ENCODE measurements around the gene CACNA1E.

DNA sequence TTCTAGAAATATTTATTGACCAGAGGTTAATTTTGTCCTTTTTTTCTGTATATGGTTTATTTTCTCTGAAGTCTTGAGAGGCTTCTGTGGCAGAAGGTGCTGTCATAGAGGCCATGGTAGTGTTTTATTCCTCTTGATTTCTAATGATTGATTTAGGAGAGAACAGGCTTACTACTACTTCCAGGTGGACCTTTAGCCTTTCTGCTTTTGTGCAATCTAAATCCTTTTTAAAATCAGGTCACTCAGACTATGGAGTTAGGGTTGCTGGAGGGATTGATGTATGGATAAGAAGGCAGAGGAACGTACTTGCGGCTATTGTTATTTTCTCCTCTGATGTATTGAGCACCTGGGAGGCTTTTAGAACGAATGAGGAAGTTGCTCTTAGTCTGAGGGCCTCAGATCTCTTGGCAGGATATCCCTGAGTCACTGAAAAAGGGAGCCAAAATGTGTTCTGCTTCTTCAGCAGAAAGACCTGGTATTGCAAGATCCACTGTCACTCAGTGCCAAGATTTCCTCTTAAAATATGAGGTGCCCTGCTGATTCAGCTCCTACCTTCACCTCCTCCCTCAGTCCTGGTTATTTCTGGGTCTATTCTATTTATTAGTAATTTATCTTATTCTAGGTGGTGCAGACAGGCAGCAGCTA, 300.8 kb downstream of the CACNA1E start:
- TF ChIP-seq, protein P1, sequence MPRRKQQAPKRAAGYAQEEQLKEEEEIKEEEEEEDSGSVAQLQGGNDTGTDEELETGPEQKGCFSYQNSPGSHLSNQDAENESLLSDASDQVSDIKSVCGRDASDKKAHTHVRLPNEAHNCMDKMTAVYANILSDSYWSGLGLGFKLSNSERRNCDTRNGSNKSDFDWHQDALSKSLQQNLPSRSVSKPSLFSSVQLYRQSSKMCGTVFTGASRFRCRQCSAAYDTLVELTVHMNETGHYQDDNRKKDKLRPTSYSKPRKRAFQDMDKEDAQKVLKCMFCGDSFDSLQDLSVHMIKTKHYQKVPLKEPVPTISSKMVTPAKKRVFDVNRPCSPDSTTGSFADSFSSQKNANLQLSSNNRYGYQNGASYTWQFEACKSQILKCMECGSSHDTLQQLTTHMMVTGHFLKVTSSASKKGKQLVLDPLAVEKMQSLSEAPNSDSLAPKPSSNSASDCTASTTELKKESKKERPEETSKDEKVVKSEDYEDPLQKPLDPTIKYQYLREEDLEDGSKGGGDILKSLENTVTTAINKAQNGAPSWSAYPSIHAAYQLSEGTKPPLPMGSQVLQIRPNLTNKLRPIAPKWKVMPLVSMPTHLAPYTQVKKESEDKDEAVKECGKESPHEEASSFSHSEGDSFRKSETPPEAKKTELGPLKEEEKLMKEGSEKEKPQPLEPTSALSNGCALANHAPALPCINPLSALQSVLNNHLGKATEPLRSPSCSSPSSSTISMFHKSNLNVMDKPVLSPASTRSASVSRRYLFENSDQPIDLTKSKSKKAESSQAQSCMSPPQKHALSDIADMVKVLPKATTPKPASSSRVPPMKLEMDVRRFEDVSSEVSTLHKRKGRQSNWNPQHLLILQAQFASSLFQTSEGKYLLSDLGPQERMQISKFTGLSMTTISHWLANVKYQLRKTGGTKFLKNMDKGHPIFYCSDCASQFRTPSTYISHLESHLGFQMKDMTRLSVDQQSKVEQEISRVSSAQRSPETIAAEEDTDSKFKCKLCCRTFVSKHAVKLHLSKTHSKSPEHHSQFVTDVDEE (CRISPR knock-in tag; IDR thresholded peaks at IDR 0.05): no peak
- no peak for TF ChIP-seq ZFP3 (CRISPR knock-in tag; IDR thresholded peaks at IDR 0.05)
- no peak for TF ChIP-seq PATZ1 (CRISPR knock-in tag; IDR thresholded peaks at IDR 0.05; ENCODE audit: borderline replicate concordance)
- TF ChIP-seq ZC3H10 (CRISPR knock-in tag; IDR thresholded peaks at IDR 0.05): no peak
- no peak for TF ChIP-seq CSDC2 (CRISPR knock-in tag; IDR thresholded peaks at IDR 0.05)
- no peak for TF ChIP-seq TOX (CRISPR knock-in tag; IDR thresholded peaks at IDR 0.05; ENCODE audit: borderline replicate concordance)
- TF ChIP-seq ISL1 (CRISPR knock-in tag; IDR thresholded peaks at IDR 0.05): no peak
- TF ChIP-seq, protein P2, sequence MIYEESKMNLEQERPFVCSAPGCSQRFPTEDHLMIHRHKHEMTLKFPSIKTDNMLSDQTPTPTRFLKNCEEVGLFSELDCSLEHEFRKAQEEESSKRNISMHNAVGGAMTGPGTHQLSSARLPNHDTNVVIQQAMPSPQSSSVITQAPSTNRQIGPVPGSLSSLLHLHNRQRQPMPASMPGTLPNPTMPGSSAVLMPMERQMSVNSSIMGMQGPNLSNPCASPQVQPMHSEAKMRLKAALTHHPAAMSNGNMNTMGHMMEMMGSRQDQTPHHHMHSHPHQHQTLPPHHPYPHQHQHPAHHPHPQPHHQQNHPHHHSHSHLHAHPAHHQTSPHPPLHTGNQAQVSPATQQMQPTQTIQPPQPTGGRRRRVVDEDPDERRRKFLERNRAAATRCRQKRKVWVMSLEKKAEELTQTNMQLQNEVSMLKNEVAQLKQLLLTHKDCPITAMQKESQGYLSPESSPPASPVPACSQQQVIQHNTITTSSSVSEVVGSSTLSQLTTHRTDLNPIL (CRISPR knock-in tag; IDR thresholded peaks at IDR 0.05; ENCODE audit: low read depth): no peak
- no peak for TF ChIP-seq RARB (CRISPR knock-in tag; IDR thresholded peaks at IDR 0.05)
- TF ChIP-seq, protein P3, sequence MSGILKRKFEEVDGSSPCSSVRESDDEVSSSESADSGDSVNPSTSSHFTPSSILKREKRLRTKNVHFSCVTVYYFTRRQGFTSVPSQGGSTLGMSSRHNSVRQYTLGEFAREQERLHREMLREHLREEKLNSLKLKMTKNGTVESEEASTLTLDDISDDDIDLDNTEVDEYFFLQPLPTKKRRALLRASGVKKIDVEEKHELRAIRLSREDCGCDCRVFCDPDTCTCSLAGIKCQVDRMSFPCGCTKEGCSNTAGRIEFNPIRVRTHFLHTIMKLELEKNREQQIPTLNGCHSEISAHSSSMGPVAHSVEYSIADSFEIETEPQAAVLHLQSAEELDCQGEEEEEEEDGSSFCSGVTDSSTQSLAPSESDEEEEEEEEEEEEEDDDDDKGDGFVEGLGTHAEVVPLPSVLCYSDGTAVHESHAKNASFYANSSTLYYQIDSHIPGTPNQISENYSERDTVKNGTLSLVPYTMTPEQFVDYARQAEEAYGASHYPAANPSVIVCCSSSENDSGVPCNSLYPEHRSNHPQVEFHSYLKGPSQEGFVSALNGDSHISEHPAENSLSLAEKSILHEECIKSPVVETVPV (CRISPR knock-in tag; IDR thresholded peaks at IDR 0.05): no peak
- no peak for TF ChIP-seq BACH2 (CRISPR knock-in tag; IDR thresholded peaks at IDR 0.05; ENCODE audit: borderline replicate concordance)
- no peak for TF ChIP-seq ARNTL (CRISPR knock-in tag; IDR thresholded peaks at IDR 0.05; ENCODE audit: borderline replicate concordance, low read depth)

All from SK-N-SH treated with all-trans-retinoic acid at 6 μM for 48 hours (cell line).